Measurements from ENCODE around the gene NLGN2. TPM values are rescaled to one million over a fixed set of nuclear protein-coding genes. Genes with fewer than 3 reads are reported as not detected.

NLGN2 gene
- total RNA-seq, 4 donors from 2014 or later: 2.2 to 6.3 (median 4.7) TPM

DNA sequence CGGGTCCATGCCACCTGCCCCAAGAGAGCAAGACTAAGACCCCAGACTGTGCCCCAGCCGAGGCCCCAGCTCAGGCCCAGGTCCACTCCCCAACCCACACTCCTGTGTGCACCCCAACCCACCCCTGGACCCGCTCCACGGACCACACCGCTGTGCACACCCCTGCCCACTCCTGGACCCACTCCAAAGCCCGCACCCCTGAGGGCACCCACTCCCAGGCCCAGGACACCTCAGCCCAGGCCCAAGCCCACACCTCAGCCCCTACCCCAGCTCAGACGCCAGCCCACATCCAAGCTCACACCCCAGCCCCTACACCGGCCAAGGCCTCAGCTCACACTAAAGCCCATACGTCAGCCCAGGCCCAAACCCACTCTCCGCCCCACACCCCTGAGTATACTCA lies 22.1 kb downstream of the NLGN2 start:
- no peaks in the 10 kb centered on the region for H3K27me3 ChIP-seq
- intact Hi-C loops (cut with DNase I): no loop called here
- no peaks in the 10 kb centered on the region for H3K9me3 ChIP-seq
- no peak for TF ChIP-seq POLR2A (IDR thresholded peaks at IDR 0.05)
- TF ChIP-seq, protein P1, sequence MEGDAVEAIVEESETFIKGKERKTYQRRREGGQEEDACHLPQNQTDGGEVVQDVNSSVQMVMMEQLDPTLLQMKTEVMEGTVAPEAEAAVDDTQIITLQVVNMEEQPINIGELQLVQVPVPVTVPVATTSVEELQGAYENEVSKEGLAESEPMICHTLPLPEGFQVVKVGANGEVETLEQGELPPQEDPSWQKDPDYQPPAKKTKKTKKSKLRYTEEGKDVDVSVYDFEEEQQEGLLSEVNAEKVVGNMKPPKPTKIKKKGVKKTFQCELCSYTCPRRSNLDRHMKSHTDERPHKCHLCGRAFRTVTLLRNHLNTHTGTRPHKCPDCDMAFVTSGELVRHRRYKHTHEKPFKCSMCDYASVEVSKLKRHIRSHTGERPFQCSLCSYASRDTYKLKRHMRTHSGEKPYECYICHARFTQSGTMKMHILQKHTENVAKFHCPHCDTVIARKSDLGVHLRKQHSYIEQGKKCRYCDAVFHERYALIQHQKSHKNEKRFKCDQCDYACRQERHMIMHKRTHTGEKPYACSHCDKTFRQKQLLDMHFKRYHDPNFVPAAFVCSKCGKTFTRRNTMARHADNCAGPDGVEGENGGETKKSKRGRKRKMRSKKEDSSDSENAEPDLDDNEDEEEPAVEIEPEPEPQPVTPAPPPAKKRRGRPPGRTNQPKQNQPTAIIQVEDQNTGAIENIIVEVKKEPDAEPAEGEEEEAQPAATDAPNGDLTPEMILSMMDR (IDR thresholded peaks at IDR 0.05): no peak
- no peak overlapping the region for H3K27ac ChIP-seq
- 85 to 92% methylated on average over 7 to 10 of the region's 10 CpGs for WGBS, 2 donors
- H3K4me1 ChIP-seq: no peaks in the 10 kb centered on the region
- no peak for DNase-seq
- H3K36me3 ChIP-seq: no peaks in the 10 kb centered on the region
- H3K4me3 ChIP-seq (replicated peaks in 1 of 3): no peak overlapping the region

- H3K4me3 ChIP-seq (replicated peaks in 1 of 3): no peak overlapping the region
- WGBS, 2 donors: 89 to 94% methylated on average over 1 of the region's 1 CpG
- H3K27ac ChIP-seq: no peak overlapping the region
- H3K36me3 ChIP-seq: no peaks in the 10 kb centered on the region
- H3K9me3 ChIP-seq: no peaks in the 10 kb centered on the region
- DNase-seq: no peak
- intact Hi-C loops (cut with DNase I): no loop called here
- TF ChIP-seq POLR2A (IDR thresholded peaks at IDR 0.05): no peak
- TF ChIP-seq, protein P1 (IDR thresholded peaks at IDR 0.05): no peak
- H3K27me3 ChIP-seq: no peaks in the 10 kb centered on the region
- H3K4me1 ChIP-seq: peaks cover 3 to 6% of the 10 kb centered on the region in 2 donors
Measured at GRCh38 chr17:7431231-7431630, 23.6 kb downstream of the NLGN2 start.

- no peak for DNase-seq
- no peak for TF ChIP-seq POLR2A (IDR thresholded peaks at IDR 0.05)
- TF ChIP-seq, protein P1 (IDR thresholded peaks at IDR 0.05): no peak
Measured at GRCh38 chr17:7432296-7432695, 24.7 kb downstream of the NLGN2 start.

GRCh38 chr17:7435676-7436555 lies 28.3 kb downstream of the NLGN2 start:
- DNase-seq: peak; percentile 49 to 56
- Histone ChIP-seq H3K36me3 (no peaks in the 10 kb centered on the region), H3K27ac (peak overlapping the region; percentile 25 to 64 (median 61)), H3K9me3 (no peaks in the 10 kb centered on the region), H3K4me3 (replicated peaks in 1 of 3) (peak overlapping the region; percentile 30 to 53 (median 38)), H3K27me3 (no peaks in the 10 kb centered on the region), H3K4me1 (peaks cover 31 to 49% of the 10 kb centered on the region in 2 donors)
- WGBS, 2 donors: 5 to 7% methylated on average over 30 to 42 of the region's 49 CpGs
- TF ChIP-seq POLR2A (IDR thresholded peaks at IDR 0.05): peak in 1 of 2 donors; percentile 0
- TF ChIP-seq, protein P1 (IDR thresholded peaks at IDR 0.05): peak in 1 of 6 experiments; percentile 16
- intact Hi-C loops (cut with DNase I): loop anchor here (5.0 kb wide), 2 partner anchors 84 to 126 kb away; partner anchors contain the start of genes KCTD11 and SENP3

More at GRCh38 chr17:7432296-7432695, 24.7 kb downstream of the NLGN2 start:
- intact Hi-C loops (cut with DNase I): no loop called here
- 75% methylated on average over 10 to 11 of the region's 11 CpGs for WGBS, 2 donors
- no peaks in the 10 kb centered on the region for H3K27me3 ChIP-seq
- no peaks in the 10 kb centered on the region for H3K36me3 ChIP-seq
- no peaks in the 10 kb centered on the region for H3K9me3 ChIP-seq
- no peak overlapping the region for H3K27ac ChIP-seq
- peaks cover 13 to 15% of the 10 kb centered on the region in 2 donors for H3K4me1 ChIP-seq
- no peak overlapping the region for H3K4me3 ChIP-seq (replicated peaks in 1 of 3)
